Endothelial cell of umbilical vein (primary cell): ENCODE measurements around the gene OR13D1.

Experiments used
- CTCF ChIP-seq, 2 donors: IDR thresholded peaks; 1 replicate in 1 of 2; 2 replicates in 1 of 2; pipeline ENCODE4 v1.5.1; 2011; ENCODE audit warnings: low read length in 2 of 2, mild to moderate bottlenecking in 2 of 2, moderate library complexity in 2 of 2, control low read depth in 1 of 2, inconsistent platforms in 1 of 2, low read depth in 1 of 2; ENCODE audit not compliant: insufficient read depth in 1 of 2; ENCODE audit errors: extremely low read depth in 1 of 2
- EZH2 ChIP-seq: IDR thresholded peaks from 2 replicates; pipeline ENCODE4 v1.6.1; 2012; ENCODE audit warnings: borderline replicate concordance, low read depth, mild to moderate bottlenecking, moderate library complexity, low read length, inconsistent platforms; ENCODE audit not compliant: severe bottlenecking
- FOS ChIP-seq: IDR thresholded peaks from 2 replicates; pipeline ENCODE4 v1.6.1; 2011; ENCODE audit warnings: mild to moderate bottlenecking, low read length, moderate library complexity, borderline replicate concordance; ENCODE audit not compliant: insufficient read depth
- GATA2 ChIP-seq: IDR thresholded peaks from 2 replicates; pipeline ENCODE4 v1.7.0; 2011; ENCODE audit warnings: low read depth, mild to moderate bottlenecking, moderate library complexity, mixed read lengths, low read length; ENCODE audit not compliant: insufficient read length, insufficient read depth
- JUN ChIP-seq: IDR thresholded peaks from 2 replicates; pipeline ENCODE4 v1.6.1; 2011; ENCODE audit warnings: borderline replicate concordance, low read depth; ENCODE audit not compliant: insufficient read length, insufficient read depth
- MAX ChIP-seq: IDR thresholded peaks from 2 replicates; pipeline ENCODE4 v1.6.1; 2011; ENCODE audit not compliant: insufficient read depth, insufficient read length
- MYC ChIP-seq: IDR thresholded peaks from one replicate; pipeline ENCODE4 v1.6.1; 2011; ENCODE audit warnings: mild to moderate bottlenecking, low read depth, low read length
- POLR2A ChIP-seq: IDR thresholded peaks from 2 replicates; pipeline ENCODE4 v1.6.1; 2012; ENCODE audit warnings: low read depth, mild to moderate bottlenecking, control low read depth, low read length
- POLR2AphosphoS5 ChIP-seq: IDR thresholded peaks from 2 replicates; pipeline ENCODE4 v1.6.1; 2012; ENCODE audit warnings: low read depth, mild to moderate bottlenecking, control low read depth, low read length, moderate library complexity; ENCODE audit not compliant: insufficient read depth

- TF ChIP-seq CTCF (IDR thresholded peaks at IDR 0.05; ENCODE audit: extremely low read depth in 1 of 2, insufficient read depth in 1 of 2, low read depth in 1 of 2, low read length in 2 of 2) (peak; percentile 22 to 31), MAX (no peak), POLR2A (no peak), POLR2AphosphoS5 (no peak), MYC (no peak), EZH2 (no peak), FOS (no peak), JUN (no peak), GATA2 (no peak)
These were observed 11.7 kb upstream of the OR13D1 start for GRCh38 chr9:104682642-104683041.
